Heart right ventricle (tissue), 16 donors: Measurements from ENCODE around the gene TBCA. TPM values are rescaled to one million over a fixed set of nuclear protein-coding genes. Genes with fewer than 3 reads are reported as not detected.

Experiments
- ATAC-seq, 8 donors: fragments of 200-7000 bp; cut with Tn5 transposase; one replicate each; pipeline ENCODE4 v1.9.1; 2020; ENCODE audit warnings: mild to moderate bottlenecking in 8 of 8, moderate library complexity in 8 of 8, moderate number of reproducible peaks in 1 of 8
- DNase-seq, 2 donors: peaks; one replicate each; pipeline ENCODE4 v3.0.0-alpha.2; 2020
- H3K27ac ChIP-seq, 10 donors: fragments of 200-600 bp; sonication (generic) in 2 of 10; one replicate each; pipeline versions ENCODE4 v1.5.0 to v1.8.0; 2020 to 2022; ENCODE audit warnings: mild to moderate bottlenecking in 3 of 10
- H3K27me3 ChIP-seq, 7 donors: fragments of 200-600 bp; one replicate each; pipeline ENCODE4 v1.8.0; 2021 to 2022; ENCODE audit warnings: mild to moderate bottlenecking in 2 of 7
- H3K36me3 ChIP-seq, 9 donors: fragments of 200-600 bp; sonication (generic) in 1 of 9; one replicate each; pipeline versions ENCODE4 v1.5.0 to v1.8.0; 2020 to 2022; ENCODE audit warnings: mild to moderate bottlenecking in 2 of 9
- H3K4me1 ChIP-seq, 9 donors: fragments of 200-600 bp; sonication (generic) in 1 of 9; one replicate each; pipeline versions ENCODE4 v1.5.0 to v1.8.0; 2020 to 2022; ENCODE audit warnings: mild to moderate bottlenecking in 4 of 9
- H3K4me3 ChIP-seq, 10 donors: fragments of 200-600 bp; sonication (generic) in 2 of 10; one replicate each; pipeline versions ENCODE4 v1.5.0 to v1.8.0; 2020 to 2022; ENCODE audit warnings: mild to moderate bottlenecking in 7 of 10, moderate library complexity in 2 of 10
- H3K9me3 ChIP-seq, 11 donors: fragments of 200-600 bp in 10 of 11; sonication (generic) in 2 of 11; one replicate each; pipeline versions ENCODE4 v1.5.0 to v1.8.0; 2013 to 2022; ENCODE audit warnings: mild to moderate bottlenecking in 2 of 11, control low read depth in 1 of 11, moderate library complexity in 1 of 11
- WGBS, 2 donors: extraction: QIAGEN DNeasy Blood & Tissue Kit; methylation state at CpG; one replicate each; pipeline ENCODE4 v1.1.7; 2013; ENCODE audit warnings: inconsistent platforms in 1 of 2; 5-methylcytosine and 5-hydroxymethylcytosine counted together
- intact Hi-C, 10 donors: fragments of 100-400 bp; cut with DNase I; formaldehyde crosslinking; loops; one replicate each; pipeline versions ENCODE4 v1.11.1 to v1.14.2; 2022
- polyA plus RNA-seq, 2 donors: library from polyadenylated mRNA; stranded (reverse); fragments of 200-250 nt; gene quantifications; one replicate each; pipeline ENCODE4 v1.2.3, GENCODE V29; 2013
- total RNA-seq, 10 donors: library from RNA; stranded (reverse); fragmentation: NEBNext Ultra II Directional in 3 of 10; extraction: Animal tissue kit (Norgen Biotek cat#: 25700) in 3 of 10; gene quantifications; one replicate each; pipeline versions ENCODE4 v1.2.1 to v1.2.4, GENCODE V29; 2021 to 2023
- TF ChIP-seq, protein P1 (sequence below), 9 donors: fragments of 200-600 bp; sonication (generic) in 2 of 9; IDR thresholded peaks; one replicate each; pipeline versions ENCODE4 v1.5.0 to v1.8.0; 2021 to 2022; ENCODE audit warnings: antibody characterized with exemption in 9 of 9, mild to moderate bottlenecking in 5 of 9, moderate library complexity in 1 of 9
- donor health status: Arrhythmogenic right ventricular cardiomyopathy.
- donor health status: ischemic (EF 13 %, LVEDD 7.1; RV severe dilation, severe dysfunction).
- donor health status: healthy with polysubstance abuse.
- donor health status: DM: no; HTN: yes; CAD: no.
- donor health status: DM: no; HTN: no; CAD: no.
- donor health status: ischemic (EF 25% LVEDD 6.9; RV normal size, moderate dysfunction).
- donor health status: ischemic (EF 25% LVEDD 5.7; RV mildly dilated, moderate dysfunction).
- donor health status: healthy.
- donor health status: DM: yes; HTN: yes; CAD: no.
- donor health status: Ischemic cardiomyopathy.
- donor health status: ischemic (EF 35%, LVEDD 5.7; RV mildly dilated, moderate dysfunction).
- donor health status: nonischemic (EF 11% LVEDD 7.7; RV severe dilation, severe dysfunction).
- donor health status: DM: yes; HTN: yes; CAD: no.
- donor health status: PGD.
- donor health status: ischemic (EF 29% LVEDD 5.4; RV normal size, mild dysfunction).
- donor health status: nonischemic (EF 23%, LVEDD 6.1; RV moderate dilation, normal function).

TBCA gene
- total and polyA plus RNA-seq, 12 donors, result 66.6 to 171 (median 147) TPM

DNA sequence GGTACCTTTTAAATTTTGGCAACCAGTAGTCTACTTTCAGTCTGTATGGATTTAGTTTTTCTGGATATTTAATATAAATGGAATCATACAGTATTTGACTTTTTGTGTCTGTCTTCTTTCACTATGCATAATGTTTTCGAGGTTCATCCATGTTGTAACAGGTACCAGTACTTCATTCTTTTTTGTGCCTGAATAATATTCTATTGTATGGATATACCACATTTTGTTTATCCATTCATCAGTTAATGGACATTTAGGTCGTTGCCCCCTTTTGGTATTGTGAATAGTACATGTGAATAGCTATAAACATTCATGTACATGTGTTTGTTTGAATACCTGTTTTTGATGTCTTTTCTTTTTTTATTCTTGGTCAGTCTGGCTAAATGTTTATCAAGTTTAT is 19.1 kb upstream of the TBCA start:
- intact Hi-C loops, result no loop called here
- no peak for ATAC-seq
- DNase-seq, result no peak
- TF ChIP-seq, protein P1, sequence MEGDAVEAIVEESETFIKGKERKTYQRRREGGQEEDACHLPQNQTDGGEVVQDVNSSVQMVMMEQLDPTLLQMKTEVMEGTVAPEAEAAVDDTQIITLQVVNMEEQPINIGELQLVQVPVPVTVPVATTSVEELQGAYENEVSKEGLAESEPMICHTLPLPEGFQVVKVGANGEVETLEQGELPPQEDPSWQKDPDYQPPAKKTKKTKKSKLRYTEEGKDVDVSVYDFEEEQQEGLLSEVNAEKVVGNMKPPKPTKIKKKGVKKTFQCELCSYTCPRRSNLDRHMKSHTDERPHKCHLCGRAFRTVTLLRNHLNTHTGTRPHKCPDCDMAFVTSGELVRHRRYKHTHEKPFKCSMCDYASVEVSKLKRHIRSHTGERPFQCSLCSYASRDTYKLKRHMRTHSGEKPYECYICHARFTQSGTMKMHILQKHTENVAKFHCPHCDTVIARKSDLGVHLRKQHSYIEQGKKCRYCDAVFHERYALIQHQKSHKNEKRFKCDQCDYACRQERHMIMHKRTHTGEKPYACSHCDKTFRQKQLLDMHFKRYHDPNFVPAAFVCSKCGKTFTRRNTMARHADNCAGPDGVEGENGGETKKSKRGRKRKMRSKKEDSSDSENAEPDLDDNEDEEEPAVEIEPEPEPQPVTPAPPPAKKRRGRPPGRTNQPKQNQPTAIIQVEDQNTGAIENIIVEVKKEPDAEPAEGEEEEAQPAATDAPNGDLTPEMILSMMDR (IDR thresholded peaks at IDR 0.05), result no peak
- Histone ChIP-seq H3K27ac (no peak overlapping the region), H3K27me3 (peaks cover 0 to 6% (median 0%) of the 10 kb centered on the region in 7 donors), H3K4me1 (peaks cover 0 to 9% (median 0%) of the 10 kb centered on the region in 9 donors), H3K4me3 (no peak overlapping the region), H3K36me3 (no peaks in the 10 kb centered on the region), H3K9me3 (peaks cover 0 to 31% (median 0%) of the 10 kb centered on the region in 11 donors)
- 66 to 75% methylated on average over 2 of the region's 2 CpGs for WGBS, 2 donors

- H3K4me1 ChIP-seq, result no peaks in the 10 kb centered on the region
- no peak for DNase-seq
- TF ChIP-seq, protein P1 (IDR thresholded peaks at IDR 0.05), result no peak
- H3K36me3 ChIP-seq, result no peaks in the 10 kb centered on the region
- H3K9me3 ChIP-seq, result peaks cover 0 to 18% (median 0%) of the 10 kb centered on the region in 11 donors
- ATAC-seq, result no peak
- 95 to 96% methylated on average over 2 of the region's 2 CpGs for WGBS, 2 donors
- intact Hi-C loops, result no loop called here
- H3K27ac ChIP-seq, result no peak overlapping the region
- H3K27me3 ChIP-seq, result no peaks in the 10 kb centered on the region
- H3K4me3 ChIP-seq, result no peak overlapping the region
Observed at GRCh38 chr5:77791926-77792325, 15.8 kb upstream of the TBCA start.

GRCh38 chr5:77791356-77791755 is 15.2 kb upstream of the TBCA start:
- no peak for ATAC-seq
- Histone ChIP-seq H3K27ac (no peak overlapping the region), H3K4me1 (no peaks in the 10 kb centered on the region), H3K4me3 (no peak overlapping the region), H3K9me3 (peaks cover 0 to 18% (median 0%) of the 10 kb centered on the region in 11 donors), H3K36me3 (no peaks in the 10 kb centered on the region), H3K27me3 (no peaks in the 10 kb centered on the region)
- DNase-seq, result no peak
- TF ChIP-seq, protein P1 (IDR thresholded peaks at IDR 0.05), result no peak
- 66 to 72% methylated on average over 2 of the region's 2 CpGs for WGBS, 2 donors
- intact Hi-C loops, result no loop called here

DNA sequence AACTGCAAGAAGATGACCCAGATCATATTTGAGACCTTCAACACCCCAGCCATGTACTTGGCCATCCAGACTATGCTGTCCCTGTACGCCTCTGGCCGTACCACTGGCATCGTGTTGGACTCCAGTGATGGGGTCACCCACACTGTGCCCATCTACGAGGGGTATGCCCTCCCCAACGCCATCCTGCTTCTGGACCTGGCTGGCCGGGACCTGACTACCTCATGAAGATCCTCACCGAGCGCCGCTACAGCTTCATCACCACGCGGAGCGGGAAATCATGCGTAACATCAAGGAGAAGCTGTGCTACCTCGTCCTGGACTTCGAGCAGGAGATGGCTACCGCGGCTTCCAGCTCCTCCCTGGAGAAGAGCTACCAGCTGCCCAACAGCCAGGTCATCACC is 9.1 kb upstream of the TBCA start:
- H3K27ac ChIP-seq, result no peak overlapping the region
- no peaks in the 10 kb centered on the region for H3K9me3 ChIP-seq
- intact Hi-C loops, result no loop called here
- H3K36me3 ChIP-seq, result no peaks in the 10 kb centered on the region
- TF ChIP-seq, protein P1 (IDR thresholded peaks at IDR 0.05), result no peak
- H3K4me1 ChIP-seq, result no peaks in the 10 kb centered on the region
- no peak overlapping the region for H3K4me3 ChIP-seq
- 93% methylated on average over 17 of the region's 17 CpGs for WGBS, 2 donors
- no peaks in the 10 kb centered on the region for H3K27me3 ChIP-seq
- ATAC-seq, result no peak
- DNase-seq, result no peak
